Activated CD4-positive, alpha-beta T cell treated with anti-CD3 and anti-CD28 coated beads, Interleukin-2, amount 50 U/mL, for 24 hours (primary cell): ENCODE results near the gene RNF34.

Source experiments
- DNase-seq, 2 donors: peaks; one replicate each; pipeline ENCODE4 v3.0.0-alpha.2; 2020; ENCODE audit warnings: low read depth in 1 of 2, low spot score in 1 of 2

The RNF34 gene

GRCh38 chr12:121436706-121437105 is 36.8 kb downstream of the RNF34 start:
- DNase-seq = no peak

GRCh38 chr12:121438905-121439304 is 39.0 kb downstream of the RNF34 start:
- no peak for DNase-seq

GRCh38 chr12:121439715-121440114 is 39.8 kb downstream of the RNF34 start:
- DNase-seq = no peak

- DNase-seq = no peak
Observed at GRCh38 chr12:121440768-121441167, 40.9 kb downstream of the RNF34 start.

GRCh38 chr12:121441555-121441954 is 41.6 kb downstream of the RNF34 start:
- no peak for DNase-seq

- DNase-seq = no peak
Observed at GRCh38 chr12:121442028-121442948, 42.4 kb downstream of the RNF34 start.

GRCh38 chr12:121443193-121443870 is 43.4 kb downstream of the RNF34 start:
- peak; percentile 41 to 52 for DNase-seq

GRCh38 chr12:121443911-121444841 is 44.3 kb downstream of the RNF34 start:
- no peak for DNase-seq

GRCh38 chr12:121444842-121445202 is 44.9 kb downstream of the RNF34 start:
- no peak for DNase-seq

- DNase-seq = no peak
Observed at GRCh38 chr12:121446750-121447149, 46.8 kb downstream of the RNF34 start.

GRCh38 chr12:121448771-121449315 is 48.9 kb downstream of the RNF34 start:
- no peak for DNase-seq

- no peak for DNase-seq
Observed at GRCh38 chr12:121451961-121452339, 52.0 kb downstream of the RNF34 start.

GRCh38 chr12:121452340-121452984 is 52.5 kb downstream of the RNF34 start:
- no peak for DNase-seq

- DNase-seq = no peak
Observed at GRCh38 chr12:121452985-121453360, 53.1 kb downstream of the RNF34 start.

- DNase-seq = no peak
Observed at GRCh38 chr12:121453629-121454028, 53.7 kb downstream of the RNF34 start.

- DNase-seq = no peak
Observed at GRCh38 chr12:121454921-121455320, 55.0 kb downstream of the RNF34 start.

GRCh38 chr12:121455766-121456420 is 56.0 kb downstream of the RNF34 start:
- no peak for DNase-seq

- DNase-seq = no peak
Observed at GRCh38 chr12:121456551-121456950, 56.6 kb downstream of the RNF34 start.

GRCh38 chr12:121461048-121461447 is 61.1 kb downstream of the RNF34 start:
- no peak for DNase-seq

- no peak for DNase-seq
Observed at GRCh38 chr12:121464331-121464730, 64.4 kb downstream of the RNF34 start.
